Aorta (tissue), 5 donors: Measurements from ENCODE around the gene UBQLN4. TPM values are rescaled to one million over a fixed set of nuclear protein-coding genes. Genes with fewer than 3 reads are reported as not detected.

Experiments used
- ATAC-seq: fragments of 200-7000 bp; cut with Tn5 transposase; one replicate; pipeline ENCODE4 v1.9.1; 2022; ENCODE audit warnings: moderate library complexity; ENCODE audit not compliant: low FRiP score
- DNase-seq, 2 donors: peaks; one replicate each; pipeline ENCODE4 v3.0.0-alpha.2; 2020
- H3K27ac ChIP-seq, 2 donors: one replicate each; pipeline ENCODE4 v1.5.1; 2013; ENCODE audit warnings: low read length in 2 of 2, mild to moderate bottlenecking in 2 of 2, moderate library complexity in 2 of 2, control low read depth in 1 of 2, inconsistent platforms in 1 of 2, low read depth in 1 of 2
- H3K27me3 ChIP-seq, 2 donors: one replicate each; pipeline ENCODE4 v1.6.1; 2013; ENCODE audit warnings: control low read depth in 1 of 2, low read length in 1 of 2, mild to moderate bottlenecking in 1 of 2, moderate library complexity in 1 of 2; ENCODE audit not compliant: insufficient read depth in 2 of 2, control insufficient read depth in 1 of 2
- H3K36me3 ChIP-seq, 2 donors: one replicate each; pipeline ENCODE4 v1.6.1; 2013; ENCODE audit warnings: control low read depth in 1 of 2, low read length in 1 of 2, mild to moderate bottlenecking in 1 of 2; ENCODE audit not compliant: insufficient read depth in 2 of 2, control insufficient read depth in 1 of 2
- H3K4me1 ChIP-seq, 2 donors: one replicate each; pipeline ENCODE4 v1.6.1; 2013; ENCODE audit warnings: low read length in 2 of 2, control low read depth in 1 of 2, mild to moderate bottlenecking in 1 of 2, moderate library complexity in 1 of 2; ENCODE audit not compliant: insufficient read depth in 2 of 2, control insufficient read depth in 1 of 2
- H3K4me3 ChIP-seq, 2 donors: one replicate each; pipeline ENCODE4 v1.5.1; 2013; ENCODE audit warnings: low read length in 2 of 2, control low read depth in 1 of 2, mild to moderate bottlenecking in 1 of 2
- H3K9me3 ChIP-seq: one replicate; pipeline ENCODE4 v1.6.1; 2013; ENCODE audit warnings: mild to moderate bottlenecking, low read length; ENCODE audit not compliant: control insufficient read depth
- WGBS, 2 donors: extraction: QIAGEN DNeasy Blood & Tissue Kit; methylation state at CpG; one replicate each; pipeline ENCODE4 v1.1.7; 2013; 5-methylcytosine and 5-hydroxymethylcytosine counted together
- intact Hi-C, 2 donors: fragments of 100-400 bp; cut with DNase I; formaldehyde crosslinking; loops; one replicate each; pipeline versions ENCODE4 v1.14.2 to v1.15.0; 2022
- polyA plus RNA-seq, 2 donors: library from polyadenylated mRNA; stranded (reverse); fragments of 200-250 nt; gene quantifications; one replicate each; pipeline ENCODE4 v1.2.3, GENCODE V29; 2013
- total RNA-seq, 2 donors: library from RNA; stranded (reverse); fragmentation: NEBNext Ultra II Directional; extraction: Animal tissue kit (Norgen Biotek cat#: 25700); gene quantifications; one replicate each; pipeline ENCODE4 v1.2.1, GENCODE V29; 2021
- donor health status: healthy with polysubstance abuse.
- donor health status: Bipolar disorder and iron deficiency.
- donor health status: DM: no; HTN: no; CAD: no.
- donor health status: DM: no; HTN: no; CAD: no.
- donor health status: DM: yes; HTN: yes; CAD: no.

The UBQLN4 gene
- total and polyA plus RNA-seq, 4 donors, result 14.5 to 25.7 (median 19.9) TPM

DNA sequence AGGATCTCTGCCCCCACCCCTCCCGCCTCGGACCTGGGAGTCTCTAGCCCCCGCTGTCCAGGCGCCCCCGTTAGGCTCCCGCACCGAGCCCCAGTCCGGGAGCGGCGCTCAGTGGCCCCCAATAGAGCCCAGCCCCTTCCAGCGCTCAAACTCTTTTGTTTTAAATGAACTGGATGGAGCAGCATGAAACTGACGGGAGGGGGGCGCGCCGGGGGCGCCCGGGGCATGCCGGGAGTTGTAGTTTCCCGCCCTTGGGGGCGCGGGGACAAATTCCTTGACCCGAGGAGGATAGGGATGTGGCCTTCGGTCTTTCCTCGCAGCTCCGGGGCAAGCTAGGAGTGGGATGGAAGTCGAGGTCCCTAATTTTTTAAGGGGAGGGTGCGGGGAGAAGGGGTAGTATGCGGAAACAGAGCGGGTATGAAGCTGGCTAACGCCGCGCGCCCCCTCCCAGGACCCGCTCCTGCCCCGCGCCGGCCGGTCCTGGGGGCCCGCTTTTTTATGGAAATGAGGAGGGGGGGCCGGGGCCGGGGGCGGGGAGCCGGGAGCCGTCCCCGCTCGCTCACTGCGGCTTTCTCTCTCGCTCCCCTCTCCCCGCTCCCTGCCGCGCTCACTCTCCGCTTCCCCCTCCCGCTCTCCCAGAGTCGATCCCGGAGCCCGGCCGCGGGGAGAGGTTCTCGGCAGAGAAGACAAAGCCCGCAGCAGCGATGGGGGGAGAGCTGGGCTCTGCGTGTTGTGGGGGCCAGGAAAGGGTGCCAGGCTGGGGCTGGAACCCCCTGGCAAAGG is 28.9 kb upstream of the UBQLN4 start, which contains the start of gene MEX3A:
MEX3A (minus strand) TSS at position 157 of the 783 bp plus-strand sequence. CDS start 467 bp downstream, outside the sequence.
- WGBS, 2 donors, result 1% methylated on average over 47 to 62 of the region's 62 CpGs
- peak; percentile 85 to 93 for DNase-seq
- H3K4me1 ChIP-seq, result no peaks in the 10 kb centered on the region
- H3K36me3 ChIP-seq, result no peaks in the 10 kb centered on the region
- H3K4me3 ChIP-seq, result peak within 1 kb of the TSS; percentile 73 to 75
- intact Hi-C loops, result no loop called here
- no peaks in the 10 kb centered on the region for H3K27me3 ChIP-seq
- ATAC-seq, result peak; percentile 89
- no peak within 1 kb of the TSS for H3K27ac ChIP-seq
- no peaks in the 10 kb centered on the region for H3K9me3 ChIP-seq

- intact Hi-C loops, result no loop called here
- Histone ChIP-seq H3K4me3 (peak overlapping the region; percentile 73 to 75), H3K4me1 (no peaks in the 10 kb centered on the region), H3K27ac (no peak overlapping the region), H3K9me3 (no peaks in the 10 kb centered on the region), H3K27me3 (no peaks in the 10 kb centered on the region), H3K36me3 (no peaks in the 10 kb centered on the region)
- WGBS, 2 donors, result 0 to 4% methylated on average over 6 to 10 of the region's 10 CpGs
- DNase-seq, result no peak
- ATAC-seq, result no peak
Observed at GRCh38 chr1:156081917-156082308, 28.3 kb upstream of the UBQLN4 start.

- Histone ChIP-seq H3K4me3 (peak overlapping the region; percentile 73 to 75), H3K4me1 (no peaks in the 10 kb centered on the region), H3K27ac (no peak overlapping the region), H3K9me3 (no peaks in the 10 kb centered on the region), H3K36me3 (no peaks in the 10 kb centered on the region), H3K27me3 (no peaks in the 10 kb centered on the region)
- no peak for DNase-seq
- no peak for ATAC-seq
- intact Hi-C loops, result no loop called here
- 5 to 6% methylated on average over 31 to 61 of the region's 61 CpGs for WGBS, 2 donors
Observed at GRCh38 chr1:156081180-156081916, 27.8 kb upstream of the UBQLN4 start.

GRCh38 chr1:156080863-156081179 is 27.2 kb upstream of the UBQLN4 start:
- H3K4me1 ChIP-seq, result no peaks in the 10 kb centered on the region
- 68 to 70% methylated on average over 4 of the region's 4 CpGs for WGBS, 2 donors
- no peak overlapping the region for H3K27ac ChIP-seq
- H3K27me3 ChIP-seq, result no peaks in the 10 kb centered on the region
- intact Hi-C loops, result no loop called here
- H3K9me3 ChIP-seq, result no peaks in the 10 kb centered on the region
- DNase-seq (no peak), ATAC-seq (no peak)
- no peaks in the 10 kb centered on the region for H3K36me3 ChIP-seq
- no peak overlapping the region for H3K4me3 ChIP-seq

- no peaks in the 10 kb centered on the region for H3K27me3 ChIP-seq
- H3K36me3 ChIP-seq, result no peaks in the 10 kb centered on the region
- intact Hi-C loops, result no loop called here
- H3K4me1 ChIP-seq, result no peaks in the 10 kb centered on the region
- no peak overlapping the region for H3K4me3 ChIP-seq
- H3K9me3 ChIP-seq, result no peaks in the 10 kb centered on the region
- ATAC-seq (no peak), DNase-seq (no peak)
- no peak overlapping the region for H3K27ac ChIP-seq
- 61 to 72% methylated on average over 8 of the region's 8 CpGs for whole genome bisulfite sequencing, 2 donors
Observed at GRCh38 chr1:156080241-156080862, 26.8 kb upstream of the UBQLN4 start.

DNA sequence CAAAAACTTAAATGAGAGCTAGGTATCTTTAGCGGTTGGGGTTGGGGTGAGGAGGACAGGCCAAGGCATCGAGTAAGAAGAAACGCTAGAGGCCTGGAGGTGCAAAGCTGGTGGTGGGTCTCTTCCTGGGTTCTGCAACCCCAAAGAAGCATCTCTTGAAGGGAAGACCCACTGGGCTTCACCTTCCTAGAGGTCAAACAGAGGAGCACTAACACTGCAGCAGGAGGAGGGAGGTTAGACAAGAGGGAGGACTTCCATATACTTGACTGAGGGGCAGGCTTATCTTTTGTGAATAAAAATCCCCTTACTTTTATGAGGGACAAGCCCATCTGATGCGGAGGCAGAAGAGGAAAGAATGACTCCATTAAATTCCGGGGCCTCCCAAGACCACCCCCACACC is 26.2 kb upstream of the UBQLN4 start:
- H3K27ac ChIP-seq, result no peak overlapping the region
- 83 to 85% methylated on average over 5 of the region's 5 CpGs for WGBS, 2 donors
- H3K36me3 ChIP-seq, result no peaks in the 10 kb centered on the region
- intact Hi-C loops, result no loop called here
- H3K4me1 ChIP-seq, result no peaks in the 10 kb centered on the region
- DNase-seq, result no peak
- no peaks in the 10 kb centered on the region for H3K27me3 ChIP-seq
- H3K9me3 ChIP-seq, result no peaks in the 10 kb centered on the region
- no peak for ATAC-seq
- no peak overlapping the region for H3K4me3 ChIP-seq

- 83 to 87% methylated on average over 5 of the region's 5 CpGs for WGBS, 2 donors
- DNase-seq (no peak), ATAC-seq (no peak)
- no peaks in the 10 kb centered on the region for H3K9me3 ChIP-seq
- H3K4me3 ChIP-seq, result no peak overlapping the region
- intact Hi-C loops, result no loop called here
- H3K27me3 ChIP-seq, result no peaks in the 10 kb centered on the region
- no peaks in the 10 kb centered on the region for H3K36me3 ChIP-seq
- no peak overlapping the region for H3K27ac ChIP-seq
- H3K4me1 ChIP-seq, result no peaks in the 10 kb centered on the region
Observed at GRCh38 chr1:156078728-156079127, 25.1 kb upstream of the UBQLN4 start.

DNA sequence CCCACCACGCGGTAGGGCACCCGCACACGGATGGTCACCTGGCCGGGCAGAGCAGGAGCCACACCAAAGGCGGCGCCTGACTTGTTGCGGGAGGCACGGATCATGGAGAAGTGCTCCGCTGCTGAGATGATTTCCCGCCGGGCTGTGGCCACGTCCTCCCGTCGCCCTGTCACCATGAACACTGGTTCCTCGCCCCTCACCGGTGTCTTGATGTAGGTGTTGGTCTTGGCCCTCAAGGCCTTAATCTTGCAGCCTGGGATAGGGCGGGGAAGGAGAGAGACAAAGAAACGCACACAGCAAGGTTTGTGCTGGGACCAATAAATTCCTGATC is 23.8 kb upstream of the UBQLN4 start:
- Histone ChIP-seq H3K9me3 (no peaks in the 10 kb centered on the region), H3K36me3 (no peaks in the 10 kb centered on the region), H3K4me1 (no peaks in the 10 kb centered on the region), H3K27me3 (no peaks in the 10 kb centered on the region), H3K27ac (no peak overlapping the region), H3K4me3 (no peak overlapping the region)
- WGBS, 2 donors, result 88 to 91% methylated on average over 19 of the region's 19 CpGs
- DNase-seq (no peak), ATAC-seq (no peak)
- intact Hi-C loops, result no loop called here
